Adrenal gland (tissue), 12 donors: ENCODE measurements around the gene ZNF511. TPM values are rescaled to one million over a fixed set of nuclear protein-coding genes. Genes with fewer than 3 reads are reported as not detected.

ENCODE experiments used
- DNase-seq, 7 donors: peaks; one replicate each; pipeline ENCODE4 v3.0.0-alpha.2; 2019 to 2020
- H3K27ac ChIP-seq, 5 donors: fragments of 200-600 bp; sonication (generic) in 4 of 5; 1 replicate in 3 of 5; 2 replicates in 2 of 5; pipeline versions ENCODE4 v1.5.1 to v1.8.0; 2016 to 2020; ENCODE audit warnings: mild to moderate bottlenecking in 1 of 5
- H3K27me3 ChIP-seq: fragments of 200-600 bp; 2 replicates; pipeline ENCODE4 v1.8.0; 2021
- H3K36me3 ChIP-seq, 2 donors: fragments of 200-600 bp; replicated peaks in 1 of 2; 1 replicate in 1 of 2; 2 replicates in 1 of 2; pipeline versions ENCODE4 v1.5.1 to v1.8.0; 2018 to 2022
- H3K4me1 ChIP-seq, 2 donors: fragments of 200-600 bp; replicated peaks in 1 of 2; 1 replicate in 1 of 2; 2 replicates in 1 of 2; pipeline versions ENCODE4 v1.5.1 to v1.8.0; 2018 to 2021
- H3K4me3 ChIP-seq, 4 donors: fragments of 200-600 bp; sonication (generic) in 3 of 4; one replicate each; pipeline ENCODE4 v1.5.1; 2016 to 2018
- H3K9me3 ChIP-seq, 3 donors: fragments of 200-600 bp; sonication (generic) in 1 of 3; replicated peaks in 1 of 3; 1 replicate in 2 of 3; 2 replicates in 1 of 3; pipeline versions ENCODE4 v1.5.1 to v1.8.0; 2016 to 2021
- POLR2A ChIP-seq, 2 donors: fragments of 450-650 bp; IDR thresholded peaks; one replicate each; pipeline ENCODE4 v1.6.1; 2017; ENCODE audit warnings: antibody characterized with exemption in 2 of 2, mild to moderate bottlenecking in 2 of 2, moderate library complexity in 1 of 2
- WGBS, 4 donors: extraction: QIAGEN DNeasy Blood & Tissue Kit in 2 of 4; methylation state at CpG; one replicate each; pipeline versions ENCODE4 v1.1.5 to v1.1.7; 2013 to 2017; 5-methylcytosine and 5-hydroxymethylcytosine counted together
- intact Hi-C, 2 donors: fragments of 100-400 bp; cut with DNase I; formaldehyde crosslinking; loops; one replicate each; pipeline versions ENCODE4 v1.14.1 to v1.15.0; 2022 to 2023
- polyA plus RNA-seq, 3 donors: library from polyadenylated mRNA; stranded (reverse); fragments of 200-250 nt in 2 of 3; fragments of 350-450 nt in 1 of 3; fragmentation: Illumina TruSeq in 1 of 3; extraction: RNeasy Lipid Tissue Mini Kit (QIAGEN cat#74804) in 1 of 3; gene quantifications; one replicate each; pipeline ENCODE4 v1.2.3, GENCODE V29; 2013 to 2014
- total RNA-seq, 9 donors: library from RNA; depleted of rRNA in 4 of 9; stranded (reverse); fragments of >200 nt in 4 of 9; fragments of 120-200 nt in 1 of 9; fragmentation: NEBNext Ultra II Directional in 1 of 9; extraction: Animal tissue kit (Norgen Biotek cat#: 25700) in 1 of 9; gene quantifications; one replicate each; pipeline versions ENCODE4 v1.1.0 to v1.2.4, GENCODE V29; 2013 to 2023
- TF ChIP-seq, protein P1 (sequence below), 6 experiments: fragments of 450-650 bp in 4 of 6; fragments of 200-600 bp in 2 of 6; sonication (generic) in 1 of 6; IDR thresholded peaks; 1 replicate in 5 of 6; 2 replicates in 1 of 6; pipeline versions ENCODE4 v1.5.1 to v1.8.0; 2016 to 2021; ENCODE audit warnings: antibody characterized with exemption in 6 of 6, mild to moderate bottlenecking in 2 of 6, moderate library complexity in 1 of 6
- donor health status: healthy with polysubstance abuse.
- donor health status: Bipolar disorder and iron deficiency.
- donor health status: DM: yes; HTN: yes; CAD: no.
- donor health status: DM: no; HTN: no; CAD: no.
- donor health status: DM: no; HTN: no; CAD: no.
- donor health status: DM: yes; HTN: yes; CAD: no.

ZNF511 gene
- total and polyA plus RNA-seq, 12 donors = 19.6 to 146 (median 39.9) TPM

DNA sequence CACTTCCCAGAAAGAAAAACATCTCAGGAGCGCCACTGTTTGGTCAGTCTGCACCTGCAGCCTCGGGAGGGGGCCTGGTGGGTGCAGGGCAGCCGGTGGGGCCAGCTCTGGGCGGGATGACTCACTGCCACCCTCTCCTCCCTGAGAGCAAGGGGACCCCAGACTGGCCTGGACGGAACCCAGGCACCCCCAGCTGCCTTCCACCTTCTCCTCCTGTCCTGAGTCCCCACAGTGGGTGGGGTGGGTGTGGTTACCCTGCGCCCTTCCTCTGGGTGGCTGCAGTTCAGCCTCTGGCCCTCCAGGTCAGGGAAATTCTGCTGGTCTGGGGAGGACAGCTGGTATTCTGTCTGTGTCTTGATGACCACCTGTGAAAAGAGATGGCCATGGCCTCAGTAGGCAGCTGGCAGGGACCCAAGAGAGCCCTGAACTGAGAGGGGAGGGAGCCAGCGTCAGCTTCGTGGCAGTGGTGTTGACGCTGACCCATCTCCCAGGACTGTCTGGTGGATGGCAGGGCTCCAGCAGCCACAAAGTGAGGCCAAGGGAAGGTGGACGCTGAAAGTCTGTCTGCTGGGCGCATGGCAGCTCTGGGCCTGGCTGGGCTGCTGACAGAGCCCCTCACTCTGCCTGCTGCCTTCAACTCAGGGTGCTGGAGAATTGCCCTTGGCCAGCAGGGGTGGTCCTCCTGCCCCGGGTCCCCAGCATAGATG, 19.1 kb downstream of the ZNF511 start:
- DNase-seq = peak in 2 of 7 donors; percentile 37 to 80
- WGBS, 4 donors = 33 to 36% (median 34%) methylated on average over 7 to 12 of the region's 12 CpGs

DNA sequence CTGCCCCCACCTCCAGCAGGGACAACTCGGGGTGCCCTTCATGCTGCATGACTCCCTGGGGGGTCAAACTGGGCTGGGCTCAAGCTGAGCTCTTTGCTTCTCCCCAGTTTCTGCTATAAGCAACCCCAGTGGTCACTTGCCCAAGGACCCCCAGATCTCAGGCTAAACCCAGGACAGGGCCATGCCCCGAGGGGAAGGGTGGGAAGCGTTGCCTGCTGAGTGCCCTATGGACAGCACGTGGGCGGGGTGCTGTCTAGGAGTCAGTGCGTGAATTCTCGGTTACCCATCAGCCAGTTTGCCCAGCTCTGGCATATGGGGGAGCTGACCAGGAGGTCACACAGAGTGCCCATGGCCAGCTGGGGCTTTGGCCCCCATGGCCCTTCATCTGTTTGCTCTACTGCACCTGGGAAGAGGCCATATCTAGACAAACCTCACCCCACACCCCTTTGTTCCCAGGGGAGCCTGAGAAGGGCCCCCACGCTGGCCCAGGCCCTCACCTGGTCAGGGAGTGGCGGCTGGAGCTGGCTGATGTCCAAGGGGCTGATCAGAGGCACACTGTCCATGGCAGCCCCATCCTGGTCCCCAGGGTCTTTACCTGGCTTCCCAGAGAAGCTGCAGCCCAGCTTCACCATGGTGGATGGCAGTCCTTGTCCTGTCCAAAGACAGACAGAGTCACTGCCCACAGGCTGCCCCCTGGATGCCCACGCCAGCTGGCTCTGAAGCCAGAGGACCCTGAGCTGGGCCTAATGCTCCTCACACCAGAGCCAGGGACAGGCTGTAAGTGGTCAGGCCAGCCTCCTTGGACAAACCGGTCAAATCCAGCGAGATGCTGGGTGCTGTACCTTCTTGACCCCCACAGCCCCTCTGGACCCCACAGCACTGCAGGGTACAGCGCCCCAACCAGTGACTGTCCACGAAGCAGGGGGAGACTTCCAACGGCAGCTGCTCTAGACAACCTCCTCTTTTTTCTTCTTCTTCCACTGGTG, 19.9 kb downstream of the ZNF511 start:
- Histone ChIP-seq H3K27ac (no peak overlapping the region), H3K9me3 (no peaks in the 10 kb centered on the region), H3K36me3 (no peaks in the 10 kb centered on the region), H3K27me3 (peaks cover 41% of the 10 kb centered on the region), H3K4me1 (peaks cover 0 to 21% of the 10 kb centered on the region in 2 donors), H3K4me3 (no peak overlapping the region)
- TF ChIP-seq, protein P1, sequence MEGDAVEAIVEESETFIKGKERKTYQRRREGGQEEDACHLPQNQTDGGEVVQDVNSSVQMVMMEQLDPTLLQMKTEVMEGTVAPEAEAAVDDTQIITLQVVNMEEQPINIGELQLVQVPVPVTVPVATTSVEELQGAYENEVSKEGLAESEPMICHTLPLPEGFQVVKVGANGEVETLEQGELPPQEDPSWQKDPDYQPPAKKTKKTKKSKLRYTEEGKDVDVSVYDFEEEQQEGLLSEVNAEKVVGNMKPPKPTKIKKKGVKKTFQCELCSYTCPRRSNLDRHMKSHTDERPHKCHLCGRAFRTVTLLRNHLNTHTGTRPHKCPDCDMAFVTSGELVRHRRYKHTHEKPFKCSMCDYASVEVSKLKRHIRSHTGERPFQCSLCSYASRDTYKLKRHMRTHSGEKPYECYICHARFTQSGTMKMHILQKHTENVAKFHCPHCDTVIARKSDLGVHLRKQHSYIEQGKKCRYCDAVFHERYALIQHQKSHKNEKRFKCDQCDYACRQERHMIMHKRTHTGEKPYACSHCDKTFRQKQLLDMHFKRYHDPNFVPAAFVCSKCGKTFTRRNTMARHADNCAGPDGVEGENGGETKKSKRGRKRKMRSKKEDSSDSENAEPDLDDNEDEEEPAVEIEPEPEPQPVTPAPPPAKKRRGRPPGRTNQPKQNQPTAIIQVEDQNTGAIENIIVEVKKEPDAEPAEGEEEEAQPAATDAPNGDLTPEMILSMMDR (IDR thresholded peaks at IDR 0.05) = no peak
- TF ChIP-seq POLR2A (IDR thresholded peaks at IDR 0.05) = no peak
- WGBS, 4 donors = 60 to 81% (median 74%) methylated on average over 8 to 15 of the region's 15 CpGs
- intact Hi-C loops = no loop called here
- DNase-seq = no peak

More for the DNA sequence above, 19.1 kb downstream of the ZNF511 start:
- Histone ChIP-seq H3K36me3 (no peaks in the 10 kb centered on the region), H3K9me3 (no peaks in the 10 kb centered on the region), H3K4me3 (no peak overlapping the region), H3K27me3 (peaks cover 41% of the 10 kb centered on the region), H3K4me1 (peaks cover 0 to 21% of the 10 kb centered on the region in 2 donors), H3K27ac (no peak overlapping the region)
- intact Hi-C loops = no loop called here
- no peak for TF ChIP-seq POLR2A (IDR thresholded peaks at IDR 0.05)
- TF ChIP-seq, protein P1 (IDR thresholded peaks at IDR 0.05) = no peak

GRCh38 chr10:133329491-133330202, 20.9 kb downstream of the ZNF511 start:
- Histone ChIP-seq H3K27ac (no peak overlapping the region), H3K27me3 (peaks cover 42% of the 10 kb centered on the region), H3K4me3 (peak overlapping the region in 1 of 4 donors; percentile 23), H3K9me3 (no peaks in the 10 kb centered on the region), H3K36me3 (no peaks in the 10 kb centered on the region), H3K4me1 (peaks cover 0 to 21% of the 10 kb centered on the region in 2 donors)
- TF ChIP-seq, protein P1 (IDR thresholded peaks at IDR 0.05) = peak; percentile 72 to 97 (median 84)
- no peak for TF ChIP-seq POLR2A (IDR thresholded peaks at IDR 0.05)
- 7 to 9% (median 9%) methylated on average over 24 to 37 of the region's 37 CpGs for WGBS, 4 donors
- DNase-seq = peak; percentile 74 to 92 (median 86)
- intact Hi-C loops = no loop called here
